Type B pancreatic cell (in vitro differentiated cells): ENCODE data around the gene CAMK2A. TPM values are rescaled to one million over a fixed set of nuclear protein-coding genes. Genes with fewer than 3 reads are reported as not detected.
A peak's percentile ranks its signal among the peaks of the same experiment; 100 is the strongest.

Experiments
- DNase-seq: peaks from one replicate; pipeline ENCODE4 v3.0.0; 2021; ENCODE audit warnings: mixed read lengths; ENCODE audit not compliant: unreplicated experiment; ENCODE audit errors: extremely low spot score
- H3K27ac Mint-ChIP-seq: 2 replicates; pipeline ENCODE4 v1.8.0; 2021; ENCODE audit warnings: mild to moderate bottlenecking, mixed read lengths
- H3K27me3 Mint-ChIP-seq: 2 replicates; pipeline ENCODE4 v1.8.0; 2021; ENCODE audit warnings: mixed read lengths
- H3K36me3 Mint-ChIP-seq: 2 replicates; pipeline ENCODE4 v1.8.0; 2021; ENCODE audit warnings: mixed read lengths
- H3K4me1 Mint-ChIP-seq: one replicate; pipeline ENCODE4 v1.8.0; 2021; ENCODE audit warnings: mixed read lengths; ENCODE audit not compliant: unreplicated experiment
- H3K4me3 Mint-ChIP-seq: 2 replicates; pipeline ENCODE4 v1.8.0; 2021; ENCODE audit warnings: mild to moderate bottlenecking, mixed read lengths
- H3K9me3 Mint-ChIP-seq: 2 replicates; pipeline ENCODE4 v1.8.0; 2021; ENCODE audit warnings: mixed read lengths
- CTCF ChIP-seq: fragments of 200-600 bp; sonication (generic); conservative IDR thresholded peaks from 2 replicates; pipeline ENCODE4 v1.5.0; 2021; ENCODE audit warnings: antibody characterized with exemption, mild to moderate bottlenecking
- total RNA-seq: library from RNA; stranded (reverse); gene quantifications from 2 replicates; pipeline ENCODE4 v1.2.1, GENCODE V29; 2021; ENCODE audit warnings: low replicate concordance

The CAMK2A gene
- total RNA-seq, 1 donor from 2014 or later: 3.7 TPM

- Mint-ChIP-seq H3K4me1 (peaks cover 19% of the 10 kb centered on the region), H3K36me3 (no peaks in the 10 kb centered on the region), H3K4me3 (peak overlapping the region; percentile 55), H3K27me3 (peaks cover 5% of the 10 kb centered on the region), H3K9me3 (no peaks in the 10 kb centered on the region), H3K27ac (no peak overlapping the region)
- no peak for DNase-seq
- TF ChIP-seq CTCF: no peak
Observed at GRCh38 chr5:150241298-150242160, 48.0 kb downstream of the CAMK2A start.

- no peak for TF ChIP-seq CTCF
- Mint-ChIP-seq H3K27ac (no peak overlapping the region), H3K36me3 (no peaks in the 10 kb centered on the region), H3K4me3 (no peak overlapping the region), H3K9me3 (no peaks in the 10 kb centered on the region), H3K4me1 (peaks cover 29% of the 10 kb centered on the region), H3K27me3 (peaks cover 5% of the 10 kb centered on the region)
- no peak for DNase-seq
Observed at GRCh38 chr5:150239794-150240122, 49.8 kb downstream of the CAMK2A start.

DNA sequence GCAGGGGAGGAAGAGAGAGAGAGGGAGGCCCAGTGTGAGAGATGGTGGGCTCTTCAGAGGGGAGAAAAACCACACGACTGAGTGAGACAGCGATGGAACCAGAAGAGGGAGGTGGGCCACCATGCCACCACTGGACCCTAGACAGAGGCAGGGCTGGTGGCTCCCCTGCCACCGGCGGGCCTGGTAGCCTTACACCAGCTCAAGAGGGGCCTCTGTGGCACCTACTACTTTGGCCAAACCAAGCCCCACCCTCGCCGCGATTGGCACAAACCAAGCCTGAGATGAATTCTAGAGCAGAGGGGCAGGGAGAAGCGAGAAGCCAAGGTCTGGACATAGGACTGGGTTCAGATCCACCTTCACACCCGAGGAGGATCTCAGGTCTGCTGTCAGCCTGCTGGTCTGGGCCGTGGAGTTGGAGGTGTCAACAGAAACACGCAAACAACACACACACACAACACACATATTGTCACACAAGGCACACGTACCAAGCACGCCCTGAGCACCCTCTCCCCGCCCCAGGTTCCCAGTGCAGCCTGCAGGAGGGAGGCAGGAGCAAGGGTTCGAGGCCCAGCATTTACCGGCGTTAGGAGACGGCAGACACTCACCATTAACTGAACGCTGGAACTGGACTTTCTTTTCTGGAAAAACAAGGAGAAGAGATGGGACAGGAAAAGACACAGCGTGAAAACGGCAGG lies 50.3 kb downstream of the CAMK2A start:
- Mint-ChIP-seq H3K27me3 (peaks cover 5% of the 10 kb centered on the region), H3K27ac (no peak overlapping the region), H3K4me1 (peaks cover 31% of the 10 kb centered on the region), H3K4me3 (no peak overlapping the region), H3K9me3 (no peaks in the 10 kb centered on the region), H3K36me3 (no peaks in the 10 kb centered on the region)
- DNase-seq: no peak
- TF ChIP-seq CTCF: no peak

GRCh38 chr5:150238646-150239045 lies 50.9 kb downstream of the CAMK2A start:
- Mint-ChIP-seq H3K4me1 (peaks cover 27% of the 10 kb centered on the region), H3K27me3 (peaks cover 5% of the 10 kb centered on the region), H3K9me3 (no peaks in the 10 kb centered on the region), H3K36me3 (no peaks in the 10 kb centered on the region), H3K27ac (no peak overlapping the region), H3K4me3 (no peak overlapping the region)
- no peak for TF ChIP-seq CTCF
- no peak for DNase-seq

DNA sequence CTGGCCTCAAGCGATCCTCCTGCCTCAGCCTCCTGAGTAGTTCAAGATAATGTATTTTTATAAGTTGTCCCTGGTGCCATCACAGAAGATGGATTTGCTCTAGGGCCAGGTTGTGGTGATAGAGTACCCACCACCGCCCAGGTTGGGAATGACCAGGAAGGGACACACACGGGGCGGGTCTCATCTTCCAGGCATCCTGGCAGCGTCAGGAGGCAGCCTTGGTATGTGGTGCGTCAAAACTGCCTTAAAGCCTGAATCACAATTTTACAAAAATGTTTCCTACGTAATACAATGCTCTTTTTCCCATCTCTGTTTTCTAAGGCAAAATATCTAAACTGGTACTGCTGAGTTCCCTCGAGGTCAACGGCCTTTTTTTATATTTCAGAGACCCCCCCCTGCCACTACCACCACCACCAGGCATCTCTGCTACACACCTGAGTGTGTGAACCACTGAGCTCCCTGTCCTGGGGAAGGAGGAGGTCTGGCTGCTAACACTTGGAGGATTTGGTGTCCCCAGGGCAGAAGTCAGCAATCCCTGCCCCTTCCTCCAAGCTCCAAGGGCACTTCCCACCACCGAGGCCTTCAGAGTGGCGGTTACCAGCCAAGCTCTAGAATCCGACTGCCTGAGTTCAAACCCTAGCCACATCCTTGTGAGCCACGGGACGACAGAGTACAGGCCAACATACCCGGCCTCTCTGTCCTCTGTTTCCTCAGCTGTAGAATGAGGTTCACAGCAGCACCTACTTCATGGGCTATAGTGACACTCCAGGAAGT lies 52.4 kb downstream of the CAMK2A start:
- no peak for TF ChIP-seq CTCF
- Mint-ChIP-seq H3K4me1 (peaks cover 19% of the 10 kb centered on the region), H3K9me3 (no peaks in the 10 kb centered on the region), H3K36me3 (no peaks in the 10 kb centered on the region), H3K27ac (no peak overlapping the region), H3K4me3 (no peak overlapping the region), H3K27me3 (no peaks in the 10 kb centered on the region)
- DNase-seq: no peak
